ENCODE measurements around the gene CEP135.
"Not testable (repeated sequence)": the region's sequence is repeated elsewhere in the genome, so short reads cannot be mapped to it uniquely, and the experiment has no call there.

The CEP135 gene

DNA sequence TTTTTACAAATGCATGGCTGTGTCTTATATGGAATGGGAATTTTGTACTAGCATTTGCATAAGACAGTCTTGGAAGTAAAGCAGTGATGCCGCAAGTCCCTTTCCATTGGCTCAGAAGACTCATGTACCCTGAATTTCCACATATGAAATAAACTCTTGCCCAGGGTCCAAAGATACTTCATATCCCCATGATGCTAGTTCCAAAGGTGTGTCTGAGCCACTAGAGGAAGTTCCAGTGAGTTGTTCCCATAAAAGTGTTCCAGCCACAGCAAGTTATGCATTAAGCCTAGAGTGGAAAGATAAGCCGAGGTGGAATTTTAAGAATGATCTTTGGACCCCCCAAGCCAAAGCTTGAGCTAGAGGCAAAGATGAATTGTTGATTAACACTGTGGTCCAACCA lies 9.3 kb upstream of the CEP135 start:
- DNase-seq (ENCODE audit: low read depth, low spot score): no peak

DNA sequence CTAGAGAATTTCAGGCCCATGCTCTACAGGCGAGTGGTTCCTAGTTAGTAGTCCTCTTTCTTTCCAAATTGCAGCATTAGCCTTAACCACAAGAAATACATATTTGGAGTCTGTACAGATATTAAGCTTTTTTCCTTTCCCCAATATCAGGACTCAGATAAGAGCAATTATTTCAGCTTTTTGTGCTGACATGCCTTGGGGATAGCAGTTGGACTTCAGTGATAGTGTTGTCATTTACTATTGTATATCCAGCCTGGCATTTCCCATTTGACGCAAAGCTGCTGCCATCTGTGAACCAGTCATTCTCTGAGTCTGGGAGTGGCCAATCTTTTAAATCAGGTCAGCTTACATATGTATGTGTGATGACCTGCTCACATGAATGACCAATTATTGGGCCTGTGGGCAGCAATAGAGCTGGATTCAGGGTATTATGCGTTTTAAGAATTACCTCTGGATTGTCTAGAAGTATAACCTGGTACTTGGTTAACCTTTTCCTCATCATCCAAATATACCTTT lies 6.8 kb upstream of the CEP135 start:
- DNase-seq (ENCODE audit: low read depth, low spot score): no peak

DNA sequence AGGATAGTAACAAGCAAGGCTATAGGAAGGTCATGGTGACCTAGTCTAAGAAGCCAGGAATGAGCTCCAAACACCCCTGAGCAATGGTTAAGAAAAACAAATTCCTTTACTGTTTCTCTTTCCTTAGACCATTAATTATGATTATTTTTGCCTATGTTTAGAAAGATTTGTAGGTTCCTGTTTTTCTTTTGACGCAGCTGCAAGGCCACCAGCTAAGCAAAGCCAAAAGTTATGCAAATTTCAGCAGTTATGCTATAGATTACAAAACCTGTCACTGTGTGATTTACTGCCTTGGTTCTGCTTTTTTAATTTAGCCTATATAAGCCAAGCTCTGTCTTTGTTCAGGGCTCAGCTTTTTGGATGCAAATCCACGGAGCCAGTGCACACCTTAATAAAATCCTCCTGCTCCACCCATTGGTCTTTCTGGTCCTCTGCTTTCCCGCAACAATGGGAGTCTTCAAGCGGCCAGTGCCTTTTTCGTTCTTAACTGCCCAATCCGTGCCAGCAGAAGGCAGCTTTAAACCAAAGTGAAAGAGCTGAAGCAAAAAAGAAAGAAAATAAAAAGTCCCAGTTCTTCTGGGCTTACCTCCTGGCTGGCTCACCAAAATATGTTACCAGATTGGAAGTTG lies 1.4 kb upstream of the CEP135 start:
- no peak for DNase-seq (ENCODE audit: low read depth, low spot score)

DNA sequence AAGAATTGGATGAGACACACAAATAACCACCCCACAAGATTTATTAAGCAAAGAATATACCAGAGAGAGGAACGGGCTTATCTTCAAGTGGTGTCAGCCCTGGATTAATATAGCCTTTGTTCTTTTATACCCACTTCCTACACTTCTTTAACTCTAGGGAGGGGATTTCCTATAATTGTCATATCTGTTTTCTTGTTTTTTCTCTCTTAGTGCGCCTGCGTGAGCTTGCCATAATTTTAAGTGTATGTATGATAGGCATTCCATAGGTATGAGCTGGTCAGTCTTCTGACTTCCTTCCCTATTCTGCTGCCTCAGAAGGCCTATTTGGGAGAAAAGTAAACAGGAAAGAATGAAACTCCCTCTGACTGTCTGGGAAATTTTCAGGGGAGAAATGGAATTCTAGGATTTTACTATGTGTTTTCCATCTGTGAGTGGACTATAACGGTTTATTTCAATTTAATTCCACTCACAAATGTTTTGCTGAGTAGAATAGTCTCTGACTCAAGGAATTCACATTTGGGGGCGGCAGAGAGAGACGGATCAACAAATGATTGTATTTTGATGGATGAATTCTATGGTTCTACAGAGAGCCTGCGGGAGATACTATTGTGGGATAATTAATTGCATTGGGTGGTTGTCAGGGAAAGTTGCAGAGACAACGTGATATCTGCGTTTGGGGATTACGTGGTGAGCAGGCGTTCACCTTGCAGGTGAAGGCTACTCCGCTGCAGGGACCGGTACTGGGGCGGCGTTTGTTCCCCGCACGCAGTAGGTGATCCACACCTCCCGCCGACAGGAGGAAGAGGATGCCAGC lies 626 bp upstream of the CEP135 start:
- DNase-seq (ENCODE audit: low read depth, low spot score): no peak

DNA sequence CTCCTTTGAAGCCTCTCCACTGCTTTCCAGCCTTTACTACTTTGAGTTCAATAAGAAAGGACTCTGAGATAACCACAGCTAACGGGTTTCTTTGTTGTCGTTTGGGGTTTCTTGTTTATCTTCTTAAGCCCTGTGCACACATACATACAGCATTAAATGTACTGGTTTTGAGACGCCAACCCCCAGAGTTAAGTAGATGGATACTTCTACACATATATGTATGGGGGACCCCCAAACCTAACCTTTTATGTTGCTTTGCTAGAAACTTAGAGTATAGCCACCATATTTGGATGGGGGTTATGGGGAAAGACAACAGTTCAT lies 697 bp downstream of the CEP135 start:
- DNase-seq (ENCODE audit: low read depth, low spot score): no peak

DNA sequence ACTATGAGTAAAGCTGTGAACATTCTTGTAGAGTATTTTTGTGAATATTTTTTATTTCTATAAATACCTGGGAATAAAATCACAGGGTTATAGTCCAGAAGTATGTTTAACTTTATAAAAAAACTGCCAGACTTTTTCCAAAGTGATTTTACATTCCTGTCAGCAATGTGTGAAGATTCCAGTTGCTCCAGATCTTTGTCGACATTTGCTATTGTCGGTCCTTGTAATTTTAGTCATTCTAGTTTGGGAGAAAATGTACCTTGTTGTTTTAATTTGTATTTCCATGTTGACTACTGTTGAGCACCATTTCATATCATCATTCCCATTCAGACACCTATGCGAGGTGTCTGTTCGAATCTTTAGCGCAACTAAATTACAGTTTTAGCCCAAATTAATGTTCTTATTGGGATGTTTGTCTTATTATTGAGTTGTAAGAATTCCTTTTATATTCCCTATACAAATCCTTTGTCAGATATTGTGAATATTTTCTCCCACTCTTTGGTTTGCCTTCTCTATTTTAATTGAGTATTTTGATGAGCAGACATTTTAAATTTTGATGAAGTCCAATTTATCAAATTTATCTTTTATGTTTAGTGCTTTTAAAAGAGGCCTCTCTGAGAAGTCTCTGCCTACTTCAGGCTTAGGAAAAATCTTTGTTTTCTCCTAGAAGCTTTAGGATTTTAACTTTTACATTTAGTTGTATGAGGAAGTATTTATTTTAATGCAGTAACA lies 2.6 kb downstream of the CEP135 start:
- no peak for DNase-seq (ENCODE audit: low read depth, low spot score)

DNA sequence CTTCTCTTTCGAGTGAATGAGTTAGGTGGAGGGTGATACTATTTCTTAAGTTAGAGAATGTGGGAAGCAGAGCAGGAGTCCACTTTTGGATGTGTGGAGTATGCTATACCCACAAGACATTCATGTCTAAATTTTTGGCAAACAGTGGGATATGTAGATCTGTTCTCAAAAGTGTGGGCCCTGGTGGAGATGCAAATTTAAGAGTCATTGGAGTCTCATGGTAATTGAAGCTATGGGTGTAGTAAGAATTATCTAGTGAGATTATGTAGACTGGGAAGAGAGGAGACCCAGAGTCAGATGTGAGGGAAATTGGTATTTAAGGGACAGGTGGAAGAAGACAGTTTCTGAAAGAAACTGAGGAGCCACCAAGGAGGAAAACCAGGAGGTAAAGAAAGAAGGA lies 7.0 kb downstream of the CEP135 start:
- DNase-seq (ENCODE audit: low read depth, low spot score): no peak

DNA sequence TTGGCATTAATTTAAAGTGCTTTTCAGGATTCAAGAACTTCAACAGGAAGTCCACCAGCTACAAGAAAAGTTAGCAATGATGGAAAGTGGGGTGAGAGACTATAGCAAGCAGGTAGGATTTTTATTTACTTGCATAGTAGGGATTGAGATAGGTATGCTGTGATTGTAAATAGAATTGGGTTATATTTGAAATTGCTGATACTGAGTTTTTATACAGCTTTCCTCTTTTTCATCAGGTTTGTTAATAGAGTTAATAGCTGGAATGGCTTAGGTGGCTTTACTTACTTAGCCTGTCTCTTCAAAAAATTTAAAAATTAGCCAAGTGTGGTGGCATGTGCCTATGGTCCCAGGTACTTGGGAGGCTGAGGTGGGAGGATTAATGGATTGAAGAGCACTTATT lies 10.9 kb downstream of the CEP135 start:
- DNase-seq (ENCODE audit: low read depth, low spot score): no peak

DNA sequence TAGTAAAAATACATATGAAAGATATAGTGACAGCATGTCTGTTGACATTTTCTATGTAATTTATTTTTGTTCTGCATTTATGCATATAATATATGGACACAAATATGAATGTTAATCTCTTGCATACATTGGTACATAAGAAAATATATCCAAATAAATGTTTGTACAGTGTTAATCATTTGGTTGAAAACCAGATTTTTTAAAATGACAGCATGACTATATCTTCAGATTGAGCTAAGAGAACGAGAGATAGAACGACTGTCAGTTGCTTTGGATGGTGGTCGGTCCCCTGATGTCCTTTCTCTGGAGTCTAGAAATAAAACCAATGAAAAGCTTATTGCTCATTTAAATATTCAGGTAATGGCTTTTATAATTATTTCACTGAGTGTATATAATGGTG lies 15.3 kb downstream of the CEP135 start:
- DNase-seq (ENCODE audit: low read depth, low spot score): no peak

DNA sequence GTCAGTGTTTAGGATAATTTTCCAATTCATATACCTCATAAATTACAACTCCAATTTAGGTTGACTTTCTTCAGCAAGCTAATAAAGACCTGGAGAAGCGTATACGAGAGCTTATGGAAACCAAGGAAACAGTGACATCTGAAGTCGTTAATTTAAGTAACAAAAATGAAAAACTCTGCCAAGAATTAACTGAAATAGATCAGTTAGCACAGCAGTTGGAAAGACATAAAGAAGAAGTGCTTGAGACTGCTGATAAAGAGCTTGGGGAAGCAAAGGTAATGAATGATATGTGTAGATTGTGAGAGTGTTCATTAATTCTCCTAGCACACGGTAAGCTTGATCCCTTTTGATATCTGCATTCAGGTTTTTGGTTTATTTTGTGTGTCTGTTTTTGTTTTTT lies 16.8 kb downstream of the CEP135 start:
- no peak for DNase-seq (ENCODE audit: low read depth, low spot score)

DNA sequence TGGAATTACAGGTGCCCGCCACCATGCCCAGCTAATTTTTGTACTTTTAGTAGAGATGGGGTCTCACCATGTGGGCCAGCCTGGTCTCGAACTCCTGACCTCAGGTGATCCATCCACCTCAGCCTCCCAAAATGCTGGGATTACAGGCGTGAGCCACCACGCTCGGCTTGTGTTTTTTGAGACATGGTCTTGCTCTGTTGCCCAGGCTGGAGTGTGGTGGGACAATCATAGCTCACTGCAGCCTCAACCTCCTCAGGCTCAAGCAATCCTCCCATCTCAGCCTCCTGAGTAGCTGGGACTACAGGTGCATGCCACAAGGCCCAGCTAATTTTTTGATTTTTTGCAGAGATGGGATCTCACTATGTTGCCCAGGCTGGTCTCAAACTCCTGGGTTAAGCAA lies 17.6 kb downstream of the CEP135 start:
- DNase-seq (ENCODE audit: low read depth, low spot score): not testable (repeated sequence)

DNA sequence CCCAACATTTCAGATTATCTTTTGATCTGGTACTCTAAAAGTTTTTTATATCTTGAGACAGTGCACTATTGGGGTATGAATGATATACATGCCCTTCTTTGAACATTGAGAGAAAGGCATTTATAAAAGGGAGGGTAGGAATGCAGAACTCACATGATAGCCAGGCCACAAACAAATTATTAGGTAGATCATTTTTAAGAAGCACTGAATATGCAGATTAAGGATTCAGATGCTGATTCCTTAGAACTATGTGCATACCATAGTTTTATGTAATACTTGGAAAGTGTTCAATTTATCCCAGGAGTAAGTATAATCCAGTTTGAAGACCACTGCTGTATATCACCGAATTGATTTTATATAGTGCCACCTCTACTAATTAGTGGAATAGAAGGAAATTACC lies 18.6 kb downstream of the CEP135 start:
- DNase-seq (ENCODE audit: low read depth, low spot score): no peak

DNA sequence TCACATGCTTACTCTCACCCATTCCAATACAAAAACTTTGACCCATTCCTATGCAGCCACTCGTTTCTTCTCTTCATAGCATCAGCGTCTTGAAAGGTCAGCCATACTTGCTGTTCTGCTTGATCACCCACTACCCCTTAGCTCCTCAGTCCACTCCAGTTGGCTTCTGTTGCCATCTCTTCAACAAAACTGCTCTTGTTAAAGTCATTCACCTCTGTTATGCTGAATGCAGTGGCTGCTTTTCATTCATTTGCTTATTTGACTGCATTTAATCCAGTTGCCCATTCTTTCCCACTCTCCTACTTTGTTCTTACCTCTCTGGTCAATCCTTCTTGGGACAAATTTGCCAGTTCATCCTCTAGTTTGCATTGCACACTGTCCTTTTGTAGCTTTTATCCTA lies 24.9 kb downstream of the CEP135 start:
- peak; percentile 56 for DNase-seq (ENCODE audit: low read depth, low spot score)

DNA sequence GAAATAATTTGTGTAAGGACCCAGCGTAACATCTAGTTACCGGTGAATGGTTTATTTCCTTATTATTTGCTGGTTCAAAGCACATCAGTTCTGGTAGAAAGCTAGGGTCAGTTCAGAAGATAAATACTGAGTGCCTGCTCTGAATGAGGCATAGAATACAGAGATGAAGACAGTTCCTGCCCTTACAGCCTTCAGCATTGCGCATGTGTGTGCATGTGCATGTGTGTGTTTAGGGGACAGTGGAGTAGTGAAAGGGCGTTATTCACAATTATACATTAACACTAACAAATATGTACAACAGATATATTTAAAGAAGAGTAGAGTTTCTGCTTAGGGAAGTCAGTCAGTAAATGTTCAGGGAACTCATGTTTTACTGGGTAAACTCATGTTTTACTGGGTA lies 29.1 kb downstream of the CEP135 start:
- DNase-seq (ENCODE audit: low read depth, low spot score): no peak

DNA sequence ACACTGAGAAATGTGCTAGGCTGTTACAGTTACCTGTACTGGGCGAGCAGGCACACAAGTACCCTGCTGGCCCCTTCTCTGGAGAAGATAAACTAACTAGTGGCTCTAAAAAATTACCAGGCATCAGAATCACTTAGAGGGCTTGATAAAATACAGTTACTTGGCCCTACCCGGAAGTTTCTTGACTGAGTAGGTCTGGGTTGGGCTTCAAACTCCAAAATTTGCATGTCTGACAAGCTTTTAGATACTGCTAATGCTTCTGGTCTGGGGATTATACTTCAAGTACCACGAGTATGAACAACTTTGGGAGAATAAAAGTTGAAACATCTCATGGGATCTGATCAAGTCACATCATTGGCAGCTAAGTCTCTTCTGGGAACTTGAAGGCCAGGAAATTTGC lies 30.8 kb downstream of the CEP135 start:
- no peak for DNase-seq (ENCODE audit: low read depth, low spot score)

DNA sequence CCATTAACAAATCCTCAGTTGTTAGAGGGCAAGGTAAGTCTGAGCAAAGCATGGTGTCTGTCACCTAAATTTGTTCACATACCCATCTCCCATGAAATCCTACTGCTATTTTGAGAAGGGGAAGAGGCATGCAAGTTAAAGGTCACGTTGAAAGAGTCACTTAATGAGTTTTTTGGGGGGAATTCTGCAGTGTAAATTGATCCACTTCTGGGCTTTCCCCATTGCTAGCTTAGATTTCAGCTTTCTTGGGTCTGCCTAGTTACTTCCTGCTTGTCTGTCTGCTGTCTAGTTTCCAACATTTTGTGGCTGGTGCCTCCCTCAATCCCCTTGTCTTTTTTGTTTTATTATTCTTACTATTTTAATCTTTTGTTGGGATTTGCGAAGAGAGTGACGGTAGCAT lies 32.0 kb downstream of the CEP135 start:
- no peak for DNase-seq (ENCODE audit: low read depth, low spot score)

DNA sequence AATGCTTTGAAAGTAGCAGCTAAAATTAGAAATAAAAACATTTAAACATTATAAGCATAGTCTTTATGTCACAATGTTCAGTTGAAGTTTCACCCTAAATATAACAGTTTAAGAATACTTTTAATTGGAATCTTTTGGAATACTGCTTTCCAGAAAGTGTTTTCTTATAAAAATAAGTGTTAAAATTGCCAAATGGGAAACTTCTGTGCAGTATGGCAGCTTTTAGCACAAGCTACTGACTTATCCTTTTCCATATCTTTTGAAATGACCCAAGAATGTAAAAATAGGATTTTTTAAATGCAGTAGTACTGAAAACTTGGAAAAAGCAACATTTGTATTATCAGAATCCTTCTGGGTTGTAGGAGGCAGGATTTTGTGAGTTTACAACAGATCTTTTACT lies 34.2 kb downstream of the CEP135 start:
- no peak for DNase-seq (ENCODE audit: low read depth, low spot score)

DNA sequence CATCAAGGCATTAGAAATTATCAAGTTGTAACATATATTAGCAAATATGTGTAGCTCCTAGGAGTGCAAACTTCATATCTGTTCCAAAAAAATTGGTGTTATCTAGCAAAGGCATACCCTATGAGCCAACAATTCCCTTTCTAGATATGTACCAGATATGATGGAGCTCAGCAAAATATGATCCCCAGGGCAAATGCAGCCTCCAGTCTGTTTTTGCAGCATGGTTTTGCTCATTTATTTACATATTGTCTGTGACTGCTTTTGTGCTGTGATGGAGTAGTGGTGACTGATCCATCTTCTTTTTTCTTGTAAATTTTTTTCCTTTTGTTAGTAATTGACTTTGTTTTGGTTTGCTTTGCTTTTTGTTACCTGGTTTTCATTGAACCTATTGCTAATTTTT lies 41.0 kb downstream of the CEP135 start:
- DNase-seq (ENCODE audit: low read depth, low spot score): no peak

DNA sequence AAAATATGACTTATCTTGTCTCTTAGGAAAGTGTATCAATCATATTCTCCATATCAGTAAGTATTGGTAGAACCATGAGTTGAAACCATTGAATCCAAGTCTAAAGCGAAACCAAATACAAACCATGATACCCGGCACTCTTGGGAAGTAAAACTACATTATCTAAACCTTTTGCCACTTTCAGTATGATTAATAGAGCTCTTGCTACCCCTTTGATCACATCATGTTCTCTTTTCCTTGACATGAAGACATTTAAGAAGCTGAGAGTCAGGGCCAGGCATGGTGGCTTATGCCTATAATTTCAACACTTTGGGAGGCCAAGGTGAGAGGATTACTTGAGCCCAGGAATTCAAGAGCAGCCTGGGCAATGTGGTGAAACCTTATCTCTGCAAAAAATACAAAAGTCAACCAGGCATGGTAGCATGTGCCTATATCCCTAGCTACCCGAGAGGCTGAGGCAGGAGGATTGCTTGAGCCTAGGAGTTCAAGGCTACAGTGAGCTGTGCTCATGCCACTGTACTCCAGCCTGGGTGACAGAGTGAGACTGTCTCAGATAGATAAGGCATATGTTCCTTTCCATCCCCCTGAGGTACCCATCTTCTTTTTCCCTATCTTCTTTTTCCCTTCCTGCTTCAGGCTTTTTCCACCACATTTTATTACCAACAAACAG lies 45.4 kb downstream of the CEP135 start:
- no peak for DNase-seq (ENCODE audit: low read depth, low spot score)

DNA sequence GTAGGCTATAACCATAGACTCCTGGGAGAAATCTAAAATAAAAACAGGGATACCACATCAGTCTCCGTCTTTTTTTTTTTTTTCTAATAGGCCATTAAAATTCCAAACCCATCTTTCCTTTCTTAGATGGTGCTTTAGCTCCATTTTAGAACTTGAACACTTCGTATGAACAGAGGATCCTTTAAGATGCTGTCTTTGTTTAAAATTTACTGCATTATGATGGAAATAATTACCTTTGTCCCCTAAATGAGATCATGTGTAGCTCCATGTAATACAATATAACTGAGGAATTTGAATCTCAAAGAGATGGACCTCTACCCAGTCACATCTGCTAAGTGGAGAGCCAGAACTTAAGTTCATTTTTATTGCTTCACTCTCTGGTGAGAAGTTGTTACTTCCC lies 47.9 kb downstream of the CEP135 start:
- no peak for DNase-seq (ENCODE audit: low read depth, low spot score)

DNA sequence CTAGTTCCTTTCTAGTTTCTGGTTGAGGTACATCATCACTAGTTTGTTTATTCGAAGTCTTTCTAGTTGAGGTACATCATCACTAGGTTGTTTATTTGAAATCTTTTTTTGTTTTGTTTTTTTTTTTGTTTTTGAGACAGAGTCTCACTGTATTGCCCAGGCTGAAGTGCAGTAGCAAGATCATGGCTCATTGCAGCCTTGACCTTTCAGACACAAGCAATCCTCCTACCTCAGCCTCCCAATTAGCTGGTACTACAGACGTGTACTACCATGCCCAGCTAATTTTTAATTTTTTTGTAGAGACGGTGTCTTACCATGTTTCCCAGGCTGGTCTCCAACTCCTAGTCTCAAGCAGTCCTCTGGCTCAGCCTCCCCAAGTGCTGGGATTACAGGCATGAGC lies 54.9 kb downstream of the CEP135 start:
- no peak for DNase-seq (ENCODE audit: low read depth, low spot score)

DNA sequence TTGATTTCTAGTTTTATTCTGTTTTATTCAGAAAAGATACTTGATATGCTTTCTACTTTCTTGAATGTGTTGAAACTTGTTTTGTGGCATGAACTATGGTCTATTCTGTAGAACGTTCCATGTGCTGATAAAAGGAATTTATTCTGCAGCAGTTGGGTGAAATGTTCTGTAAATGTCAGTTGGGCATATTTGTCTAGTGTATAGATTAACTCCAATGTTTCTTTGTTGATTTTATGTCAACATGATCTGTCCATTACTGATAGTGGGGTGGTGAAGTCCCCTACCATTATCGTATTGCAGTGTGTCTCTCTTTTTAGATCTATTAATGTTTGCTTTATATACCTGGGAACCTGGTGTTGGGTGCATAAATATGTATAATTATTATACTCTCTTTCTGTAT lies 55.5 kb downstream of the CEP135 start:
- no peak for DNase-seq (ENCODE audit: low read depth, low spot score)

All from iPS DF 19.7 (cell line).